Umbilical cord (tissue), 2 donors: Measurements from ENCODE around the gene SULT1A1. TPM values are rescaled to one million over a fixed set of nuclear protein-coding genes. Genes with fewer than 3 reads are reported as not detected.
"Not testable (repeated sequence)": the region's sequence is repeated elsewhere in the genome, so short reads cannot be mapped to it uniquely, and the experiment has no call there.

ENCODE experiments used
- DNase-seq: peaks from one replicate; pipeline ENCODE4 v3.0.0-alpha.2; 2015; ENCODE audit warnings: low spot score
- total RNA-seq: library from RNA; depleted of rRNA; stranded (reverse); fragments of >200 nt; gene quantifications from one replicate; pipeline ENCODE4 v1.2.3, GENCODE V29; 2014; ENCODE audit warnings: low replicate concordance; ENCODE audit not compliant: insufficient read depth

Gene SULT1A1
- total RNA-seq: 1.7 TPM

DNA sequence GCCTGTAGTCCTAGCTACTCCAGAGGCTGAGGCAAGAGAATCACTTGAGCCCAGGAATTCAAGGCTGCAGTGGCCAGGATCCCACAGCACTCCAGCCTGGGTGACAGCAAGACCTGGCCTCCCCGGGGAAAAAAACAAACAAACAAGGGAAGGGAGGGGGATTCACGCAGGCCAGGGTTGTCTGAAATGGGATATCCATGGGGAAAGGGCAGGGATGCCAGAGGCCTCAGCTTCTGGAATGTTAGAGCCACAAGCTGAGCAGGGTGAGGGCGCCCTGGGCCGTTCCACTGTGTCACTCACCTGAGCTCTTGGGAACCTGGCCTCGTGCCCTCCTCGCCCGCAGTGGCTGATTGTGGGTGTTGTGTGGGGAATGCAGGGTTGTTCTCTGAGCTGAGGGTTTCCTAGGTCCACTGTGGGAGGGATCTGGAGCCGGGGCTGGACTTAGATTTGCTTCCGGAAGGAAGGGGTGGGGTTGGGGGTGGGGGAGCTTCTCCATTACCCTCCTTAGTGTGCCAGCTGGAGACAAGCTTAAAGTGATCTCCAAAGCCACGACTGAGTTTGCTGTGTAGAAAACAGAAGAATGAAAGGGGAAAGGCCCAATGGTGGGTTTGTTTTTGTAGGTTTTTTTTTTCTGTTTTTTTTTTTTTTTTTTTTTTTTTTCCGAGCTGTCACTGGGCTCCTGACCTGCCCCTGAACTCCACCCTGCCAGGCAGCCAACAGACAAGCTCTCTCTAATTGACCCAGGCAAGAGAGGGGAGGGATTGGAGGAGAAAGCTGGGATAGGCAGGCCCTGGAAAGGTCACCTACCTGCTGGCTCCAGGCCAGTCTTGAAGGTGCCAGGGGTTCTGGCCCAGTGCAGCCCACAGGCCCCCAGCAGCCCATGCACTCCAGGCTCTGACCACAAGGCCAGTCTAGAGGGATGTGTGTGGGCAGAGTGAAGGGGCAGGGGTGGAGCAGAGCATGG, at the start of gene SULT1A1:
TSS of gene SULT1A1 (minus strand) at position 414 of the 964 bp plus-strand sequence. CDS start 1,189 bp downstream, outside the sequence.
- peak; percentile 68 for DNase-seq

DNA sequence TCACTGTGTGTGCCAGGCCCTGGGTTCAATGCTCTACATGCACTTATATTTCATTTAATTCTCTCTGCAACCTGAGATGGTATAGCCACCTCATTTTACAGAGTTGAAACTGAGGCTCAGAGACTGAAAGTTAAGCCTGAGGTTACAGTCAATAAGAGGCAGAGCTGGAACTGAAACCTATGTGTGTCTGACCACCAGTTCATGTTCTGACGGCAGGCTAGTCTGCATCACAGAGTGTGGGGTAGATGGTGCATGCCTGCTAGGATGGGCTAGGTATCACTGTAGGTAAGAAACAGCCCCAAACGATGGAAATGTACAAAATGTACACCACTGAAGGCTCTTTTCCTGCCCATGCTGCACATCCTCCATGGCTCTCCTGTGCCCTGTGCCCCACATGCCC, 30.1 kb upstream of the SULT1A1 start:
- DNase-seq: not testable (repeated sequence)

- DNase-seq: not testable (repeated sequence)
Measured at GRCh38 chr16:28638359-28638758, 28.5 kb upstream of the SULT1A1 start.

- not testable (repeated sequence) for DNase-seq
Measured at GRCh38 chr16:28637765-28638164, 27.9 kb upstream of the SULT1A1 start, which contains the start of gene NPIPB8. Gene NPIPB8 (plus strand): TSS chr16:28638065. CDS start chr16:28638361, 296 bp downstream.

DNA sequence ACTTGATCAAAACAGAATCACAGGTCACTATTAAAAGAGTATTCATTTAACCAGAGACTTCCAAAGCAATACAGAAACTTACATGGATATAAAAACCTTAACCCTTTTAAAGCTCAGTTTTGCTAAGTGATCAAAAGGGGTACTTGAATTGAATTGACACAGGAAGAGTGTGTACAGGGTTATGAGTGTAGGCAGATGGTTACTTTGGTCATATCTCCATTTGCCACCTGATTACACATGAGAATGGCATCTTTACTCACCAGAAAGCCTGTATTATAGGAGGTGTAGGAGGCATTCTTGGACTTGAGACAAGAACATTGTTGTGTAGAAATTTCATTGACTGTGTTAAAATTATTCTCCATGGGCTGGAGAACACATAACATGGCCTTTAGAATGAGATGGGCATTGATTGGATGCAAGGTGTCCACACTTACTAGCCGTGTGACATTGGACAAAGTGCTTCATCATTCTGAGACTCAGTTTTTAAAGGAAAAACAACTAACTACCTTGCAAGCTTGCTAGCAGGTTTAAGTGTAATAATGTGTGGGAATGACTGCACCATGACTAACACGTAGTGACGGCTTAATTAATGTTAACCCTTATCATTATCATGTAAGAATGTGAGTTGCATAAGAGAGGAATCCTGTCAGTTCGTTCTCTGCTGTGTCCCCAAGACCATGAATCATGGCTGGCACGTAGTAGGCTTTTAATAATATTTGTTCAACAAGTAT, 26.4 kb upstream of the SULT1A1 start:
- not testable (repeated sequence) for DNase-seq

GRCh38 chr16:28630905-28631304, 21.1 kb upstream of the SULT1A1 start:
- DNase-seq: not testable (repeated sequence)

DNA sequence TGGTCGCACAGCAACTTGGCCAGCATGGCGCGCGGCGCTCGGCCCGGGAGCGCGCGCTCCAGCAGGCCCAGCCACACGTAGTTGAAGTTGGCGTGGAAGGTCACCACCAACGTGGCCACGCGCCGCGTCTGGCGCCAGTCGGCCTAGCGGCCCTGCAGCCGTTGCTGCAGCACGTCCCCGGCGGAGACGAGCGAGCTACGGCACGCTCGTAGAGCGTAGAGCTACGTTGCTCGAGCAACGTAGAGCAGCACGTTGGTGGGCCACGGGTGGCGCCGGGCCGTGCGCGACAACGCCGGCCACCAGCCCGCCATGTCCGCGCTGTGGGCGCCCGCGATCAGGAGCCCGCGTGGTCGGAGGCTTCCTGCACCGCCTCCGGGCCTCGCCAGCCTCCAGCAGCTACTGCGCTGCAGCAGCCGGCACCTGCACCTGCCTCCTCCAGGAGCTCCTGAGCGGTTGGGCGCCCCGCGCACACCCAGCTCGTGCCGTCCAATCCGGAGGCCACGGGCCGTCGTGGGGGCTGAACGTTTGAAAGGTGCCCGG, 13.4 kb upstream of the SULT1A1 start:
- peak; percentile 45 for DNase-seq

GRCh38 chr16:28622532-28623171, 12.8 kb upstream of the SULT1A1 start:
- DNase-seq: not testable (repeated sequence)

DNA sequence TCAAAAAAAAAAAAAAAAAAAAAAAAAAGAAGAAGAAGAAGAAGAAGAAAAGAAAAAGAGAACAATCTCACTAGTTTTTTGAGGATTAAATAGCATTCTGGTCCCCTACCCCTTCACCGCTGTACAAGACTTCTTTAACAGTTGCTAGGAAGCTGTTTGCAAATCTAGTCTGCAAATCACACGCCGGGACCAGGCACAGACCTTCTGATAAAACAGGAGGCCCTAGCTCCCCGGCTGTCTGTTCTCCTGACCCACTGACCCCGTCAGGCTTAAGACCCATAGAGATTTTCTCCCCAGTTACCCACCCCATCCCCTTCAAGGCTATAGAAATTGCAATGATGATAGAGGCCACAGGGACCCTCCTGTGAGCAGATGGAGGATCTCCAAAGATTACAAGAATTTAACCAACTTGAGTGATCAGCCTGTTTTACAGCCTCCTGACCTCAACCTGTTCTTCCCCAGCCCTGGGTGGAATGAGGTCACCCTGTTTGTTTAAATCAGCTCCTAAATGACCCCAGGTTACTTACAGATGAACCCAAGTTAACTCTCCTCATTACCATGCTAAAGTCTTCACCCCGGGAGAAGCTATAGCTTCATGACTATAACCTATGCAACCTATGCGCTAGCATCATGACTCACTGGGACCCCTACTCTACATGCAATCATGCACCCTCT, 11.8 kb upstream of the SULT1A1 start:
- peak; percentile 78 for DNase-seq

DNA sequence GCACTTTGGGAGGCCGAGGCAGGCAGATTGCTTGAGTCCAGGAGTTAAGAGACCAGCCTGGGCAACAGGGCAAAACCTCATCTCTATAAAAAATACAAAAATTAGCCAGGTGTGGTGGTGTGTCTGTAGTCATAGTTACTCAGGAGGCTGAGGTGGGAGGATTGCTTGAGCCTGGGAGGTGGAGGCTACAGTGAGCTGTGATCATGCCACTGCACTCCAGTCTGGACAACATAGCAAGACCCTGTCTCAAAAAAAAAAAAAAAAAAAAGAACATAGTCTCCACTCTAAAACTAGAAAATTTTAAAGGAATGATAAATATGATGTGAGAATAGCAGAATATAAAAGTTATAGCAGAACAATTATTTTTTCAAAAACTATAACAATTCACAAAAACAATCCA, 10.5 kb upstream of the SULT1A1 start:
- not testable (repeated sequence) for DNase-seq

DNA sequence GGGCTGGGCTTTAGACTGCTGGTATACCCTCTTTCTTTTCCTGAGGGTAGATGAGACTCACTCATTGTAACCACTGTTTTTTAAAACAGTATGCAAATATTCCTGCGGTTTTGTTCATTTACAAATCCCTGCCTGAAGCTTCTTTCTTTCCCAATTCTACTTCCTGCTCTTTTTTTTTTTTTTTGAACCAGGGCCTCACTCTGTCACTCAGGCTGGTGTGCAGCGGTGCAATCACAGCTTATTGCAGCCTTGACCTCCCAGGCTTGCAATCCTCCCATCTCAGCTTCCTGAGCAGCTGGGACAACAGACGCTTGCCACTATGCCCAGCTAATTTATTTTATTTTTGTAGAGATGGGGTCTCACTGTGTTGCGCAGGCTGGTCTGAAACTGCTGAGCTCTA, 8.0 kb upstream of the SULT1A1 start:
- no peak for DNase-seq

GRCh38 chr16:28616636-28617035, 6.8 kb upstream of the SULT1A1 start:
- no peak for DNase-seq

- not testable (repeated sequence) for DNase-seq
Measured at GRCh38 chr16:28616224-28616577, 6.4 kb upstream of the SULT1A1 start.

- not testable (repeated sequence) for DNase-seq
Measured at GRCh38 chr16:28615486-28616223, 5.8 kb upstream of the SULT1A1 start.

DNA sequence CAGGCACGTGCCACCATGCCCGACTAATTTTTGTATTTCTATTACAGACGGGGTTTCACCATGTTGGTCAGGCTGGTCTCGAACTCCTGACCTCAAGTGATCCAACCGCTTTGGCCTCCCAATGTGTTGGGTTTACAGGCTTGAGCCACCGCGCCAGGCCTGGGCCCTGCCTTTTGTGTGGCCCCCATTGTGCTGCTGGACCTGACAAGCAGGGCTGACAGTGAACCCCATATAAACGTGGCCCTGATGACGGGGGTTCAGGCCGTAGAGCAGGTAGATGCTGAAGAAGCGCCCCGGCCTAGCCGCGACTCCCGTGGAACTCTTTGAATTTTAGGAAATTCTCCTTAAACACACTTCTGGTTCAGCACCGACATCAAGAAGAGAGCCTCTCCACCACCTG, 4.7 kb upstream of the SULT1A1 start:
- DNase-seq: not testable (repeated sequence)

DNA sequence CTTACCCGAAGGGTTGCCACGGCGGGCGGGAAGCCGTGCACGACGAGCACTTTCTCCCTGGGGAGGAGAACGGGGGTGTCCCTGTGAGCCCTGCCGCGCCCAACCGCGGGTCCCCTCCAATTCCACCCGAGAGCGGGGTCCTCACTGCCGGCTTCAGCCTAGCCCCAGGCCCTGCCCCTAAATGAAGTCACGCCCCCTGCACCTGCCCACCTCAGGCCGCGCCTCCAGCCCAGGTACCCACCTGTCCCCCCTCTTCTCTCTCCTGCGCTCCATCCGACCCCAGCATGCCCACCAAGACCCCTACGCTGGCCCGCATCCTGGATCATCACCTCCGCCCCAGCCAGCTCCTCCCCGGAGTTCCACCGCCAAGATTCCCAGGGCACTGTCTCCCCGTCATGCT, 4.1 kb upstream of the SULT1A1 start:
- DNase-seq: not testable (repeated sequence)

GRCh38 chr16:28612359-28613280, 2.8 kb upstream of the SULT1A1 start:
- not testable (repeated sequence) for DNase-seq

DNA sequence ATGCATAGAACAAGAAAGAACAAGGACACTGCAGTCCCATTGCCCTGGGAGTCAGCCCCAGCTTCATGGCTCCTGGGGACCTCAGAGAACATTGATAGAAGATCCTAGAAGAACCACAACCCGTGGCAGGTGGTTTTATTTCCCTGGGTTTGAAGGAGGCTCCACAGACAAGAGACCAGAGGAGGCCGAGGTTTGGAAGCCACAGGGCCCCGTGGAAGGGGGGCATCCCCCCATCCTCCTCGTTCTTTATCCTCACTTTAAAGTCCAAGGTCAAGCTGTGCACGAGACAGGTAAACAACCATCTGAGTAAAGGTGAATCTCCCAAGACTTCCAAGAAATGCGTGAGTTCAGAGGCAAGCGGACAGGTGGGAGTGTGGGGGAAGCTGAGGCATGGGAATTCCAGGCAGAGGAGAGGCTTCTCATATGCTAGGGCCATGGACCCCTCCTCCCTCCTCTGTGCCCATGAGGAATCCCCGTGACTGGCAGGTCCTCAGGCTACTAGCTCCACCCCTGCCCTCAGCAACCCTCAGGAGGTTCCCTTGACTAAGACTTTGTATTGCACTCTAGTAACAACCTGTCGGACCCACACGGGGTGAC, 849 bp upstream of the SULT1A1 start:
- no peak for DNase-seq
